Hematopoietic multipotent progenitor cell treated with erythropoietin and hydrocortisone succinate and interleukin-3 and kit ligand, for 17 days (in vitro differentiated cells): ENCODE measurements around the gene RAC3.

Experiments used
- DNase-seq: peaks from one replicate; pipeline ENCODE4 v3.0.0-alpha.2; 2015; ENCODE audit warnings: low spot score

Gene RAC3

GRCh38 chr17:82056729-82057621, 25.5 kb downstream of the RAC3 start:
- DNase-seq = no peak

GRCh38 chr17:82058230-82058854, 26.9 kb downstream of the RAC3 start:
- no peak for DNase-seq

GRCh38 chr17:82058855-82059249, 27.4 kb downstream of the RAC3 start:
- DNase-seq = no peak

- DNase-seq = no peak
These were observed 28.0 kb downstream of the RAC3 start for GRCh38 chr17:82059272-82060000.

GRCh38 chr17:82060001-82060380, 28.5 kb downstream of the RAC3 start:
- DNase-seq = no peak

- DNase-seq = no peak
These were observed 29.1 kb downstream of the RAC3 start for GRCh38 chr17:82060614-82061013.

GRCh38 chr17:82061047-82061925, 29.8 kb downstream of the RAC3 start:
- DNase-seq = no peak

GRCh38 chr17:82062076-82062983, 30.9 kb downstream of the RAC3 start:
- no peak for DNase-seq

GRCh38 chr17:82062984-82063368, 31.5 kb downstream of the RAC3 start:
- no peak for DNase-seq

- no peak for DNase-seq
These were observed 32.2 kb downstream of the RAC3 start for GRCh38 chr17:82063424-82064415.

- no peak for DNase-seq
These were observed 33.1 kb downstream of the RAC3 start for GRCh38 chr17:82064433-82065192.

- DNase-seq = no peak
These were observed 33.7 kb downstream of the RAC3 start for GRCh38 chr17:82065193-82065637.

- DNase-seq = peak; percentile 64
These were observed 34.3 kb downstream of the RAC3 start, which contains the start of gene DUS1L for GRCh38 chr17:82065638-82066303. DUS1L (minus strand) TSS chr17:82065804; CDS start chr17:82065059, 745 bp downstream.

- no peak for DNase-seq
These were observed 39.1 kb downstream of the RAC3 start for GRCh38 chr17:82070611-82071010.

GRCh38 chr17:82072827-82073226, 41.3 kb downstream of the RAC3 start:
- DNase-seq = no peak

GRCh38 chr17:82073446-82073845, 42.0 kb downstream of the RAC3 start:
- DNase-seq = no peak

GRCh38 chr17:82076018-82076784, 44.7 kb downstream of the RAC3 start:
- no peak for DNase-seq
